Neural progenitor cell (in vitro differentiated cells): ENCODE measurements around the gene IRX3.

Experiments
- EZH2 ChIP-seq: fragments of 200-600 bp; sonication (generic); IDR thresholded peaks from 2 replicates; pipeline ENCODE4 v1.6.1; 2017; ENCODE audit warnings: antibody characterized with exemption, mild to moderate bottlenecking, moderate library complexity
- TF ChIP-seq, protein P1 (sequence below): fragments of 200-600 bp; sonication (generic); IDR thresholded peaks from 2 replicates; pipeline ENCODE4 v1.5.1; 2017; ENCODE audit warnings: antibody characterized with exemption, mild to moderate bottlenecking

- TF ChIP-seq, protein P1, sequence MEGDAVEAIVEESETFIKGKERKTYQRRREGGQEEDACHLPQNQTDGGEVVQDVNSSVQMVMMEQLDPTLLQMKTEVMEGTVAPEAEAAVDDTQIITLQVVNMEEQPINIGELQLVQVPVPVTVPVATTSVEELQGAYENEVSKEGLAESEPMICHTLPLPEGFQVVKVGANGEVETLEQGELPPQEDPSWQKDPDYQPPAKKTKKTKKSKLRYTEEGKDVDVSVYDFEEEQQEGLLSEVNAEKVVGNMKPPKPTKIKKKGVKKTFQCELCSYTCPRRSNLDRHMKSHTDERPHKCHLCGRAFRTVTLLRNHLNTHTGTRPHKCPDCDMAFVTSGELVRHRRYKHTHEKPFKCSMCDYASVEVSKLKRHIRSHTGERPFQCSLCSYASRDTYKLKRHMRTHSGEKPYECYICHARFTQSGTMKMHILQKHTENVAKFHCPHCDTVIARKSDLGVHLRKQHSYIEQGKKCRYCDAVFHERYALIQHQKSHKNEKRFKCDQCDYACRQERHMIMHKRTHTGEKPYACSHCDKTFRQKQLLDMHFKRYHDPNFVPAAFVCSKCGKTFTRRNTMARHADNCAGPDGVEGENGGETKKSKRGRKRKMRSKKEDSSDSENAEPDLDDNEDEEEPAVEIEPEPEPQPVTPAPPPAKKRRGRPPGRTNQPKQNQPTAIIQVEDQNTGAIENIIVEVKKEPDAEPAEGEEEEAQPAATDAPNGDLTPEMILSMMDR: no peak
- TF ChIP-seq EZH2: no peak
Observed at GRCh38 chr16:54241525-54241924, 45.1 kb downstream of the IRX3 start.
